HEK293 (cell line): ENCODE data around the gene RNF175.

Experiments used
- CTCF ChIA-PET: fragments of 350-600 bp; formaldehyde crosslinking; extraction: SDS; loops from one replicate; lab custom pipeline; 2021; ENCODE audit warnings: antibody characterized with exemption; lab: Yijun Ruan, JAX
- POLR2A ChIA-PET: fragments of 300-600 bp; formaldehyde crosslinking; extraction: SDS; loops from one replicate; lab custom pipeline; 2020; ENCODE audit warnings: antibody characterized with exemption, inconsistent platforms; lab: Yijun Ruan, JAX
- H3K27ac ChIP-seq: fragments of 200-500 bp; sonication (Bioruptor generic); 2 replicates; pipeline ENCODE4 v1.5.1; 2014; ENCODE audit warnings: low read depth, low read length, control low read depth, inconsistent platforms; ENCODE audit errors: extremely low read depth
- H3K36me3 ChIP-seq, 2 experiments: fragments of 200-500 bp in 1 of 2; sonication (Bioruptor generic) in 1 of 2; 1 replicate in 1 of 2; 2 replicates in 1 of 2; pipeline ENCODE4 v1.5.1; 2014 to 2017; ENCODE audit warnings: inconsistent platforms in 2 of 2, low read length in 2 of 2; ENCODE audit not compliant: control insufficient read depth in 2 of 2, insufficient read depth in 1 of 2
- H3K4me1 ChIP-seq: fragments of 200-500 bp; sonication (Bioruptor generic); 2 replicates; pipeline ENCODE4 v1.5.1; 2014; ENCODE audit warnings: mild to moderate bottlenecking, low read length, inconsistent platforms; ENCODE audit not compliant: control insufficient read depth, insufficient read depth
- H3K4me3 ChIP-seq: 2 replicates; pipeline ENCODE4 v1.5.1; 2011; ENCODE audit warnings: low read depth, mild to moderate bottlenecking, control low read depth, low read length, moderate library complexity
- H3K9me3 ChIP-seq: fragments of 200-500 bp; sonication (Bioruptor generic); 2 replicates; pipeline ENCODE4 v1.5.1; 2014; ENCODE audit warnings: low read depth, low read length, inconsistent platforms; ENCODE audit not compliant: control insufficient read depth, insufficient read depth
- AEBP2 ChIP-seq: fragments of 450-650 bp; formaldehyde crosslinking; IDR thresholded peaks from 2 replicates; pipeline ENCODE4 v1.5.1; 2016; ENCODE audit warnings: missing biosample characterization, missing genetic modification characterization, borderline replicate concordance
- CTCF ChIP-seq: fragments of 450-650 bp; formaldehyde crosslinking; IDR thresholded peaks from 2 replicates; pipeline ENCODE4 v1.5.1; 2016; ENCODE audit warnings: missing biosample characterization, missing genetic modification characterization
- GFI1B ChIP-seq: fragments of 450-650 bp; formaldehyde crosslinking; IDR thresholded peaks from 2 replicates; pipeline ENCODE4 v1.5.1; 2016; ENCODE audit warnings: missing biosample characterization, missing genetic modification characterization
- GLIS1 ChIP-seq: fragments of 450-650 bp; formaldehyde crosslinking; IDR thresholded peaks from 2 replicates; pipeline ENCODE4 v1.5.1; 2016; ENCODE audit warnings: missing biosample characterization, missing genetic modification characterization
- IKZF3 ChIP-seq: fragments of 450-650 bp; IDR thresholded peaks from 2 replicates; pipeline ENCODE4 v1.5.0; 2018; ENCODE audit warnings: missing biosample characterization, mild to moderate bottlenecking, missing genetic modification characterization, moderate library complexity
- KLF17 ChIP-seq: fragments of 450-650 bp; formaldehyde crosslinking; IDR thresholded peaks from 2 replicates; pipeline ENCODE4 v1.5.1; 2016; ENCODE audit warnings: missing biosample characterization, missing genetic modification characterization
- SP7 ChIP-seq: fragments of 450-650 bp; formaldehyde crosslinking; IDR thresholded peaks from 2 replicates; pipeline ENCODE4 v1.5.1; 2016; ENCODE audit warnings: missing biosample characterization, missing genetic modification characterization
- TCF7L2 ChIP-seq: IDR thresholded peaks from 2 replicates; pipeline ENCODE4 v1.6.1; 2011; ENCODE audit warnings: low read depth, mild to moderate bottlenecking, inconsistent platforms, low read length, moderate library complexity, borderline replicate concordance
- TRIM28 ChIP-seq: IDR thresholded peaks from 2 replicates; pipeline ENCODE4 v1.6.1; 2011; ENCODE audit warnings: low read length, control low read depth, borderline replicate concordance
- ZBTB6 ChIP-seq: fragments of 450-650 bp; formaldehyde crosslinking; IDR thresholded peaks from 2 replicates; pipeline ENCODE4 v1.5.1; 2017; ENCODE audit warnings: missing biosample characterization, missing genetic modification characterization
- ZBTB7A ChIP-seq: fragments of 450-650 bp; formaldehyde crosslinking; IDR thresholded peaks from 2 replicates; pipeline ENCODE4 v1.5.1; 2016; ENCODE audit warnings: low read depth, missing biosample characterization, missing genetic modification characterization
- ZNF155 ChIP-seq: fragments of 450-650 bp; formaldehyde crosslinking; IDR thresholded peaks from 2 replicates; pipeline ENCODE4 v1.5.1; 2016; ENCODE audit warnings: missing biosample characterization, missing genetic modification characterization
- ZNF184 ChIP-seq: fragments of 450-650 bp; IDR thresholded peaks from 2 replicates; pipeline ENCODE4 v1.5.1; 2018; ENCODE audit warnings: missing biosample characterization, mild to moderate bottlenecking, missing genetic modification characterization
- ZNF2 ChIP-seq: fragments of 450-650 bp; formaldehyde crosslinking; IDR thresholded peaks from 2 replicates; pipeline ENCODE4 v1.5.1; 2016; ENCODE audit warnings: missing biosample characterization, missing genetic modification characterization
- ZNF221 ChIP-seq: fragments of 450-650 bp; formaldehyde crosslinking; IDR thresholded peaks from 2 replicates; pipeline ENCODE4 v1.5.1; 2017; ENCODE audit warnings: missing biosample characterization, missing genetic modification characterization, borderline replicate concordance
- ZNF416 ChIP-seq: fragments of 450-650 bp; formaldehyde crosslinking; IDR thresholded peaks from 2 replicates; pipeline ENCODE4 v1.5.1; 2016; ENCODE audit warnings: missing biosample characterization, missing genetic modification characterization
- ZNF529 ChIP-seq: fragments of 450-650 bp; formaldehyde crosslinking; IDR thresholded peaks from 2 replicates; pipeline ENCODE4 v1.5.1; 2017; ENCODE audit warnings: missing genetic modification characterization, missing biosample characterization; ENCODE audit not compliant: insufficient replicate concordance
- ZNF548 ChIP-seq: fragments of 450-650 bp; formaldehyde crosslinking; IDR thresholded peaks from 2 replicates; pipeline ENCODE4 v1.5.1; 2016; ENCODE audit warnings: missing biosample characterization, missing genetic modification characterization
- ZNF768 ChIP-seq: fragments of 450-650 bp; formaldehyde crosslinking; IDR thresholded peaks from 2 replicates; pipeline ENCODE4 v1.5.1; 2018; ENCODE audit warnings: missing biosample characterization, mild to moderate bottlenecking, missing genetic modification characterization
- ZNF785 ChIP-seq: fragments of 450-650 bp; formaldehyde crosslinking; IDR thresholded peaks from 2 replicates; pipeline ENCODE4 v1.5.1; 2016; ENCODE audit warnings: missing biosample characterization, missing genetic modification characterization
- ZNF837 ChIP-seq: fragments of 450-650 bp; formaldehyde crosslinking; IDR thresholded peaks from 2 replicates; pipeline ENCODE4 v1.5.1; 2016; ENCODE audit warnings: missing biosample characterization, missing genetic modification characterization
- ZSCAN18 ChIP-seq: fragments of 450-650 bp; formaldehyde crosslinking; IDR thresholded peaks from 2 replicates; pipeline ENCODE4 v1.5.1; 2016; ENCODE audit warnings: missing biosample characterization, missing genetic modification characterization
- TF ChIP-seq, protein P1 (sequence below): fragments of 450-650 bp; formaldehyde crosslinking; IDR thresholded peaks from 2 replicates; pipeline ENCODE4 v1.5.1; 2016; ENCODE audit warnings: missing biosample characterization, missing genetic modification characterization
- TF ChIP-seq, protein P2 (sequence below): fragments of 450-650 bp; formaldehyde crosslinking; IDR thresholded peaks from 2 replicates; pipeline ENCODE4 v1.5.1; 2017; ENCODE audit warnings: missing biosample characterization, mild to moderate bottlenecking, missing genetic modification characterization, moderate library complexity

RNF175 gene

DNA sequence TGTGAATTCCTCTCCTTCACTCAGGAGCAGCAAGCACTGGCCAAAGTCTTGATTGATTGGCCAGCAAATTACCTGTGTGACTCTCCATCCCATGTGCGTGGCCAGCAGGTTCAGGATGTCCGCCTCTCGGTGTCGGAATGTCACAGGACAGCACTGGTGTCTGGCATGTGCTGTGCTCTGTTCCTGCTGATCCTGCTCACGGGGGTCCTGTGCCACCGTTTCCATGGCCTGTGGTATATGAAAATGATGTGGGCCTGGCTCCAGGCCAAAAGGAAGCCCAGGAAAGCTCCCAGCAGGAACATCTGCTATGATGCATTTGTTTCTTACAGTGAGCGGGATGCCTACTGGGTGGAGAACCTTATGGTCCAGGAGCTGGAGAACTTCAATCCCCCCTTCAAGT lies 55.3 kb downstream of the RNF175 start:
- H3K4me1 ChIP-seq = no peaks in the 10 kb centered on the region
- POLR2A ChIA-PET = no interaction called here
- TF ChIP-seq CTCF (no peak), ZNF184 (tag by site-specific recombination) (no peak), ZBTB7A (tag by site-specific recombination) (no peak), GLIS1 (no peak), ZNF2 (tag by site-specific recombination) (no peak), ZNF768 (tag by site-specific recombination) (no peak)
- no peaks in the 10 kb centered on the region for H3K9me3 ChIP-seq
- CTCF ChIA-PET = no interaction called here
- no peak overlapping the region for H3K27ac ChIP-seq
- no peaks in the 10 kb centered on the region for H3K36me3 ChIP-seq
- no peak overlapping the region for H3K4me3 ChIP-seq

DNA sequence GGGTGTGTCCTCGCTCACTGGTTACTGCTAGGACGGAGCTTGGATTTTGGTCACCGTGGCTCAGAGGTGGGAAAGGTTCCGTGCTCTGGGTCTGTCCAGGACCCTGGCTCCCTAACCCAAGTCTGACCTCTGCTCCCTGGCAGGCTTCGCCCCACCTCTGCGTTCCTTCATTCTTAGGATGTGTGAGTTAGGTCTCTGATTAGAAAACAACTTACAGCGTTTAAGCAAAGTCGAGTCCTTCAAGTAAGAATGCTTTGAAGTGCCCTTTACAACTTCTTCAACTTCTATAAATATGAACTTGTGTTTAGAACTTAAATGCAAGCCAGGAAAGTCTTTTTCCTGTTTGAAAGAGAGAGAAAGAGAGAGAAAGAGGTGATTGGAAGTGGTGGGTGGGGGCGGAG lies 74.9 kb downstream of the RNF175 start:
- H3K4me3 ChIP-seq = no peak overlapping the region
- no peak overlapping the region for H3K27ac ChIP-seq
- CTCF ChIA-PET = interaction anchor here (0.7 kb wide), 1 partner anchor 700 kb away, joined by 3 read pairs; no protein-coding TSS in a partner anchor
- no peaks in the 10 kb centered on the region for H3K36me3 ChIP-seq
- H3K4me1 ChIP-seq = no peaks in the 10 kb centered on the region
- no peaks in the 10 kb centered on the region for H3K9me3 ChIP-seq
- TF ChIP-seq ZBTB6 = no peak
- no peak for TF ChIP-seq TRIM28
- TF ChIP-seq SP7 (tag by site-specific recombination) = no peak
- no peak for TF ChIP-seq IKZF3 (tag by site-specific recombination)
- no peak for TF ChIP-seq AEBP2 (tag by site-specific recombination)
- no peak for TF ChIP-seq ZSCAN18 (tag by site-specific recombination)
- TF ChIP-seq, protein P1, sequence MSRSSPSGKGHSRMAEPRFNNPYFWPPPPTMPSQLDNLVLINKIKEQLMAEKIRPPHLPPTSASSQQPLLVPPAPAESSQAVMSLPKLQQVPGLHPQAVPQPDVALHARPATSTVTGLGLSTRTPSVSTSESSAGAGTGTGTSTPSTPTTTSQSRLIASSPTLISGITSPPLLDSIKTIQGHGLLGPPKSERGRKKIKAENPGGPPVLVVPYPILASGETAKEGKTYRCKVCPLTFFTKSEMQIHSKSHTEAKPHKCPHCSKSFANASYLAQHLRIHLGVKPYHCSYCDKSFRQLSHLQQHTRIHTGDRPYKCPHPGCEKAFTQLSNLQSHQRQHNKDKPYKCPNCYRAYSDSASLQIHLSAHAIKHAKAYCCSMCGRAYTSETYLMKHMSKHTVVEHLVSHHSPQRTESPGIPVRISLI = no peak
- TF ChIP-seq TCF7L2 = no peak
- no peak for TF ChIP-seq ZNF548 (tag by site-specific recombination)
- TF ChIP-seq, protein P2, sequence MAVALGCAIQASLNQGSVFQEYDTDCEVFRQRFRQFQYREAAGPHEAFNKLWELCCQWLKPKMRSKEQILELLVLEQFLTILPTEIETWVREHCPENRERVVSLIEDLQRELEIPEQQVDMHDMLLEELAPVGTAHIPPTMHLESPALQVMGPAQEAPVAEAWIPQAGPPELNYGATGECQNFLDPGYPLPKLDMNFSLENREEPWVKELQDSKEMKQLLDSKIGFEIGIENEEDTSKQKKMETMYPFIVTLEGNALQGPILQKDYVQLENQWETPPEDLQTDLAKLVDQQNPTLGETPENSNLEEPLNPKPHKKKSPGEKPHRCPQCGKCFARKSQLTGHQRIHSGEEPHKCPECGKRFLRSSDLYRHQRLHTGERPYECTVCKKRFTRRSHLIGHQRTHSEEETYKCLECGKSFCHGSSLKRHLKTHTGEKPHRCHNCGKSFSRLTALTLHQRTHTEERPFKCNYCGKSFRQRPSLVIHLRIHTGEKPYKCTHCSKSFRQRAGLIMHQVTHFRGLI (tag by site-specific recombination) = no peak
- TF ChIP-seq ZNF529 (tag by site-specific recombination) = no peak
- no peak for TF ChIP-seq ZNF221 (tag by site-specific recombination)
- no peak for TF ChIP-seq ZNF785
- no peak for TF ChIP-seq ZNF837
- TF ChIP-seq KLF17 = no peak
- no peak for TF ChIP-seq ZNF155 (tag by site-specific recombination)
- TF ChIP-seq GFI1B (tag by site-specific recombination) = no peak
- TF ChIP-seq ZNF416 = no peak
- TF ChIP-seq CTCF = no peak
- TF ChIP-seq, all 188 proteins: peak for 0
- POLR2A ChIA-PET = no interaction called here
